ENCODE measurements around the gene PCMTD2.

Gene PCMTD2

GRCh38 chr20:64264091-64264490 is 8.5 kb downstream of the PCMTD2 start:
- 82% methylated on average over 3 of the region's 4 CpGs for WGBS (ENCODE audit: insufficient coverage)
- H3K27me3 ChIP-seq (replicated peaks in 2 of 5; ENCODE audit: control insufficient read depth in 4 of 5, insufficient read depth in 5 of 5, low read length in 4 of 5), result no peaks in the 10 kb centered on the region
- H3K36me3 ChIP-seq (ENCODE audit: control insufficient read depth in 4 of 4, insufficient read depth in 4 of 4, low read length in 3 of 4), result peaks cover 7 to 38% (median 27%) of the 10 kb centered on the region in 4 experiments
- peaks cover 0 to 9% (median 4%) of the 10 kb centered on the region in 4 experiments for H3K4me1 ChIP-seq (ENCODE audit: control extremely low read depth in 1 of 4, control insufficient read depth in 4 of 4, insufficient read depth in 4 of 4, low read length in 3 of 4)
- H3K4me3 ChIP-seq (ENCODE audit: control insufficient read depth in 1 of 7, extremely low read depth in 1 of 7, insufficient read depth in 4 of 7, low read depth in 2 of 7, low read length in 6 of 7), result no peak overlapping the region
- H3K27ac ChIP-seq (ENCODE audit: insufficient read depth in 1 of 2, low read depth in 1 of 2, low read length in 2 of 2, poor library complexity in 1 of 2, severe bottlenecking in 2 of 2), result no peak overlapping the region
- CTCF ChIA-PET, result no interaction called here
- POLR2A ChIA-PET, result no interaction called here
- DNase-seq, result no peak
- H3K9me3 ChIP-seq (ENCODE audit: control extremely low read depth in 1 of 5, control insufficient read depth in 4 of 5, insufficient read depth in 2 of 5, low read depth in 1 of 5, low read length in 4 of 5), result no peaks in the 10 kb centered on the region

- H3K36me3 ChIP-seq (ENCODE audit: control insufficient read depth in 4 of 4, insufficient read depth in 4 of 4, low read length in 3 of 4), result peaks cover 7 to 38% (median 30%) of the 10 kb centered on the region in 4 experiments
- ChIA-PET CTCF (no interaction called here), POLR2A (no interaction called here)
- no peaks in the 10 kb centered on the region for H3K9me3 ChIP-seq (ENCODE audit: control extremely low read depth in 1 of 5, control insufficient read depth in 4 of 5, insufficient read depth in 2 of 5, low read depth in 1 of 5, low read length in 4 of 5)
- H3K27me3 ChIP-seq (replicated peaks in 2 of 5; ENCODE audit: control insufficient read depth in 4 of 5, insufficient read depth in 5 of 5, low read length in 4 of 5), result no peaks in the 10 kb centered on the region
- no peak for DNase-seq
- no peak overlapping the region for H3K4me3 ChIP-seq (ENCODE audit: control insufficient read depth in 1 of 7, extremely low read depth in 1 of 7, insufficient read depth in 4 of 7, low read depth in 2 of 7, low read length in 6 of 7)
- H3K27ac ChIP-seq (ENCODE audit: insufficient read depth in 1 of 2, low read depth in 1 of 2, low read length in 2 of 2, poor library complexity in 1 of 2, severe bottlenecking in 2 of 2), result no peak overlapping the region
- peaks cover 0 to 9% (median 4%) of the 10 kb centered on the region in 4 experiments for H3K4me1 ChIP-seq (ENCODE audit: control extremely low read depth in 1 of 4, control insufficient read depth in 4 of 4, insufficient read depth in 4 of 4, low read length in 3 of 4)
- 92% methylated on average over 2 of the region's 5 CpGs for WGBS (ENCODE audit: insufficient coverage)
Measured at GRCh38 chr20:64265201-64265600, 9.7 kb downstream of the PCMTD2 start.

- H3K27me3 ChIP-seq (replicated peaks in 2 of 5; ENCODE audit: control insufficient read depth in 4 of 5, insufficient read depth in 5 of 5, low read length in 4 of 5), result no peaks in the 10 kb centered on the region
- 100% methylated on average over 3 of the region's 5 CpGs for whole genome bisulfite sequencing (ENCODE audit: insufficient coverage)
- H3K36me3 ChIP-seq (ENCODE audit: control insufficient read depth in 4 of 4, insufficient read depth in 4 of 4, low read length in 3 of 4), result peaks cover 7 to 44% (median 31%) of the 10 kb centered on the region in 4 experiments
- H3K9me3 ChIP-seq (ENCODE audit: control extremely low read depth in 1 of 5, control insufficient read depth in 4 of 5, insufficient read depth in 2 of 5, low read depth in 1 of 5, low read length in 4 of 5), result no peaks in the 10 kb centered on the region
- POLR2A ChIA-PET, result no interaction called here
- H3K4me3 ChIP-seq (ENCODE audit: control insufficient read depth in 1 of 7, extremely low read depth in 1 of 7, insufficient read depth in 4 of 7, low read depth in 2 of 7, low read length in 6 of 7), result no peak overlapping the region
- H3K27ac ChIP-seq (ENCODE audit: insufficient read depth in 1 of 2, low read depth in 1 of 2, low read length in 2 of 2, poor library complexity in 1 of 2, severe bottlenecking in 2 of 2), result no peak overlapping the region
- CTCF ChIA-PET, result no interaction called here
- no peak for DNase-seq
- H3K4me1 ChIP-seq (ENCODE audit: control extremely low read depth in 1 of 4, control insufficient read depth in 4 of 4, insufficient read depth in 4 of 4, low read length in 3 of 4), result no peaks in the 10 kb centered on the region
Measured at GRCh38 chr20:64266988-64267387, 11.4 kb downstream of the PCMTD2 start.

- H3K27ac ChIP-seq (ENCODE audit: insufficient read depth in 1 of 2, low read depth in 1 of 2, low read length in 2 of 2, poor library complexity in 1 of 2, severe bottlenecking in 2 of 2), result no peak overlapping the region
- H3K4me1 ChIP-seq (ENCODE audit: control extremely low read depth in 1 of 4, control insufficient read depth in 4 of 4, insufficient read depth in 4 of 4, low read length in 3 of 4), result no peaks in the 10 kb centered on the region
- H3K9me3 ChIP-seq (ENCODE audit: control extremely low read depth in 1 of 5, control insufficient read depth in 4 of 5, insufficient read depth in 2 of 5, low read depth in 1 of 5, low read length in 4 of 5), result no peaks in the 10 kb centered on the region
- peaks cover 5 to 36% (median 32%) of the 10 kb centered on the region in 4 experiments for H3K36me3 ChIP-seq (ENCODE audit: control insufficient read depth in 4 of 4, insufficient read depth in 4 of 4, low read length in 3 of 4)
- CTCF ChIA-PET, result no interaction called here
- DNase-seq, result no peak
- POLR2A ChIA-PET, result no interaction called here
- no peaks in the 10 kb centered on the region for H3K27me3 ChIP-seq (replicated peaks in 2 of 5; ENCODE audit: control insufficient read depth in 4 of 5, insufficient read depth in 5 of 5, low read length in 4 of 5)
- H3K4me3 ChIP-seq (ENCODE audit: control insufficient read depth in 1 of 7, extremely low read depth in 1 of 7, insufficient read depth in 4 of 7, low read depth in 2 of 7, low read length in 6 of 7), result no peak overlapping the region
- 99% methylated on average over 7 of the region's 10 CpGs for WGBS (ENCODE audit: insufficient coverage)
Measured at GRCh38 chr20:64268174-64268573, 12.6 kb downstream of the PCMTD2 start.

- H3K36me3 ChIP-seq (ENCODE audit: control insufficient read depth in 4 of 4, insufficient read depth in 4 of 4, low read length in 3 of 4), result peaks cover 12 to 40% (median 34%) of the 10 kb centered on the region in 4 experiments
- CTCF ChIA-PET, result no interaction called here
Measured at GRCh38 chr20:64269604-64270411, 14.3 kb downstream of the PCMTD2 start.

GRCh38 chr20:64271636-64272035 is 16.1 kb downstream of the PCMTD2 start:
- no peak overlapping the region for H3K27ac ChIP-seq (ENCODE audit: insufficient read depth in 1 of 2, low read depth in 1 of 2, low read length in 2 of 2, poor library complexity in 1 of 2, severe bottlenecking in 2 of 2)
- DNase-seq, result no peak
- no peaks in the 10 kb centered on the region for H3K27me3 ChIP-seq (replicated peaks in 2 of 5; ENCODE audit: control insufficient read depth in 4 of 5, insufficient read depth in 5 of 5, low read length in 4 of 5)
- H3K4me3 ChIP-seq (ENCODE audit: control insufficient read depth in 1 of 7, extremely low read depth in 1 of 7, insufficient read depth in 4 of 7, low read depth in 2 of 7, low read length in 6 of 7), result no peak overlapping the region
- no peaks in the 10 kb centered on the region for H3K9me3 ChIP-seq (ENCODE audit: control extremely low read depth in 1 of 5, control insufficient read depth in 4 of 5, insufficient read depth in 2 of 5, low read depth in 1 of 5, low read length in 4 of 5)
- CTCF ChIA-PET, result interaction anchor here (1.3 kb wide), 1 partner anchor 12 kb away, joined by 4 read pairs; no protein-coding TSS in a partner anchor
- POLR2A ChIA-PET, result no interaction called here
- H3K4me1 ChIP-seq (ENCODE audit: control extremely low read depth in 1 of 4, control insufficient read depth in 4 of 4, insufficient read depth in 4 of 4, low read length in 3 of 4), result no peaks in the 10 kb centered on the region
- H3K36me3 ChIP-seq (ENCODE audit: control insufficient read depth in 4 of 4, insufficient read depth in 4 of 4, low read length in 3 of 4), result peaks cover 16 to 33% (median 27%) of the 10 kb centered on the region in 4 experiments
- 95% methylated on average over 9 of the region's 11 CpGs for WGBS (ENCODE audit: insufficient coverage)

More at GRCh38 chr20:64269604-64270411, 14.3 kb downstream of the PCMTD2 start:
- no peaks in the 10 kb centered on the region for H3K4me1 ChIP-seq (ENCODE audit: control extremely low read depth in 1 of 4, control insufficient read depth in 4 of 4, insufficient read depth in 4 of 4, low read length in 3 of 4)
- no peak overlapping the region for H3K4me3 ChIP-seq (ENCODE audit: control insufficient read depth in 1 of 7, extremely low read depth in 1 of 7, insufficient read depth in 4 of 7, low read depth in 2 of 7, low read length in 6 of 7)
- DNase-seq, result no peak
- no peak overlapping the region for H3K27ac ChIP-seq (ENCODE audit: insufficient read depth in 1 of 2, low read depth in 1 of 2, low read length in 2 of 2, poor library complexity in 1 of 2, severe bottlenecking in 2 of 2)
- 99% methylated on average over 41 of the region's 53 CpGs for WGBS (ENCODE audit: insufficient coverage)
- POLR2A ChIA-PET, result no interaction called here
- H3K27me3 ChIP-seq (replicated peaks in 2 of 5; ENCODE audit: control insufficient read depth in 4 of 5, insufficient read depth in 5 of 5, low read length in 4 of 5), result no peaks in the 10 kb centered on the region
- no peaks in the 10 kb centered on the region for H3K9me3 ChIP-seq (ENCODE audit: control extremely low read depth in 1 of 5, control insufficient read depth in 4 of 5, insufficient read depth in 2 of 5, low read depth in 1 of 5, low read length in 4 of 5)

GRCh38 chr20:64273109-64273508 is 17.6 kb downstream of the PCMTD2 start:
- DNase-seq, result no peak
- H3K27me3 ChIP-seq (replicated peaks in 2 of 5; ENCODE audit: control insufficient read depth in 4 of 5, insufficient read depth in 5 of 5, low read length in 4 of 5), result no peaks in the 10 kb centered on the region
- no peaks in the 10 kb centered on the region for H3K4me1 ChIP-seq (ENCODE audit: control extremely low read depth in 1 of 4, control insufficient read depth in 4 of 4, insufficient read depth in 4 of 4, low read length in 3 of 4)
- 100% methylated on average over 8 of the region's 19 CpGs for WGBS (ENCODE audit: insufficient coverage)
- POLR2A ChIA-PET, result no interaction called here
- peaks cover 12 to 34% (median 23%) of the 10 kb centered on the region in 4 experiments for H3K36me3 ChIP-seq (ENCODE audit: control insufficient read depth in 4 of 4, insufficient read depth in 4 of 4, low read length in 3 of 4)
- CTCF ChIA-PET, result no interaction called here
- no peak overlapping the region for H3K27ac ChIP-seq (ENCODE audit: insufficient read depth in 1 of 2, low read depth in 1 of 2, low read length in 2 of 2, poor library complexity in 1 of 2, severe bottlenecking in 2 of 2)
- no peaks in the 10 kb centered on the region for H3K9me3 ChIP-seq (ENCODE audit: control extremely low read depth in 1 of 5, control insufficient read depth in 4 of 5, insufficient read depth in 2 of 5, low read depth in 1 of 5, low read length in 4 of 5)
- H3K4me3 ChIP-seq (ENCODE audit: control insufficient read depth in 1 of 7, extremely low read depth in 1 of 7, insufficient read depth in 4 of 7, low read depth in 2 of 7, low read length in 6 of 7), result no peak overlapping the region

Measured in common myeloid progenitor, CD34-positive (primary cell).